ENCODE results near the gene ZNF593OS.

DNA sequence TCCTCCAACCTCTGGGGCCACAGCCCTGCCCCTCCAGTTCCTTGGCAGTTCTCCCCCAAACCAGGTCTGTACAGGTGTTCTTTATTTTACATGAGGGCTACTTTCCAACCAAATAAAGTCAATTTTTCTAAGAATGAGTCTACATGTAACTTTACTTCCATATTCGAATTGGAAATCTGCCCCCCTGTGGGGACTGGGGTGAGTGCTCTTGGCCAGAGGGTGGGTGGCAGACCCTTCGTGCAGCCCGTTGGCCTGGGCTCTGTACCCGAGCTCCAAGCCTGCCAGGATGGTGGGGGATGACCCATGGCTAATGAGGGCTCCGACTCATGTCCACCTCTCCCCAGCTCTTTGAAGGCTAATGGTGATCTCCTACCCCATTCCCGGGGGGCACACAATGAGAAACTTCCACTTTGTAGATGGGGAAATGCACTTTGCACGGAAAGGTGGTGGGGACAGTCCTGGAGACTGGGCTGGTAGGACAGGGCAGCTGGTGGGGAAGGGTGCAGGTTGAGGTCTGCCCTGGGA, 18.2 kb upstream of the ZNF593OS start:
- no peak for TF ChIP-seq POLR2A (IDR thresholded peaks at IDR 0.05)
- TF ChIP-seq, protein P1, sequence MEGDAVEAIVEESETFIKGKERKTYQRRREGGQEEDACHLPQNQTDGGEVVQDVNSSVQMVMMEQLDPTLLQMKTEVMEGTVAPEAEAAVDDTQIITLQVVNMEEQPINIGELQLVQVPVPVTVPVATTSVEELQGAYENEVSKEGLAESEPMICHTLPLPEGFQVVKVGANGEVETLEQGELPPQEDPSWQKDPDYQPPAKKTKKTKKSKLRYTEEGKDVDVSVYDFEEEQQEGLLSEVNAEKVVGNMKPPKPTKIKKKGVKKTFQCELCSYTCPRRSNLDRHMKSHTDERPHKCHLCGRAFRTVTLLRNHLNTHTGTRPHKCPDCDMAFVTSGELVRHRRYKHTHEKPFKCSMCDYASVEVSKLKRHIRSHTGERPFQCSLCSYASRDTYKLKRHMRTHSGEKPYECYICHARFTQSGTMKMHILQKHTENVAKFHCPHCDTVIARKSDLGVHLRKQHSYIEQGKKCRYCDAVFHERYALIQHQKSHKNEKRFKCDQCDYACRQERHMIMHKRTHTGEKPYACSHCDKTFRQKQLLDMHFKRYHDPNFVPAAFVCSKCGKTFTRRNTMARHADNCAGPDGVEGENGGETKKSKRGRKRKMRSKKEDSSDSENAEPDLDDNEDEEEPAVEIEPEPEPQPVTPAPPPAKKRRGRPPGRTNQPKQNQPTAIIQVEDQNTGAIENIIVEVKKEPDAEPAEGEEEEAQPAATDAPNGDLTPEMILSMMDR (IDR thresholded peaks at IDR 0.05), result no peak

All from uterus (tissue), 2 donors.